ENCODE data around the gene HOXB8. TPM values are rescaled to one million over a fixed set of nuclear protein-coding genes. Genes with fewer than 3 reads are reported as not detected.
A peak's percentile ranks its signal among the peaks of the same experiment; 100 is the strongest.

HOXB8 gene
- total and polyA plus RNA-seq, 2 experiments from 2014 or later, result 0.31 to 0.57 TPM

DNA sequence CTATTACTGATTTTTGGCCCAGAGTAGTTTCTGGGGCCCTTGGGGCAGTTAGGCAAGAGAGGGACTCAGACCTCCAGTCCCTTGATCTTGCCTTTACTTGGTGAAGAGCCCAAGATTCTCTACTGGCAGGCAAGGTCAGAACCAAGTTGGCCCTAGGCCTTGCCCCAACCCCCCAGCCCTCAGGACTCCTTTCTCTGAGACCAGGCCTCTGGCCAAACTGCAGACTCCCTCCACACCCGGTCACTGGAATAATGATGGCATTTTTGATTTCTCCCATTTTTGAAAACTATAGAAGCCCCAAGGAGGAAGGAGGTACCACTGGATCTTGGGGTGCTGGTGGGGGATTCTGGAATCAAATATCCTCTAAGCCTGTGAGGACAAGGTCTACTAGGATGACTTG is 29.1 kb upstream of the HOXB8 start:
- 73% methylated on average over 1 of the region's 1 CpG for WGBS (ENCODE audit: low lambda C conversion rate, missing lambda C conversion rate)
- Histone ChIP-seq H2AFZ (no peak overlapping the region), H3K4me1 (ENCODE audit: insufficient read depth) (no peaks in the 10 kb centered on the region), H3K4me2 (no peak overlapping the region), H3K27ac (no peak overlapping the region), H3K4me3 (no peak overlapping the region), H3K36me3 (replicated peaks; ENCODE audit: insufficient read depth, low read depth) (no peaks in the 10 kb centered on the region), H3K79me2 (no peaks in the 10 kb centered on the region), H4K20me1 (ENCODE audit: insufficient read depth, poor library complexity, severe bottlenecking) (no peaks in the 10 kb centered on the region), H3K9me2 (replicated peaks; ENCODE audit: insufficient read depth) (no peaks in the 10 kb centered on the region), H3K9me3 (ENCODE audit: low read depth) (no peaks in the 10 kb centered on the region), H3K27me3 (peaks cover 99% of the 10 kb centered on the region)
- TF ChIP-seq EZH2 (IDR thresholded peaks at IDR 0.05; ENCODE audit: borderline replicate concordance) (no peak), EZH2phosphoT487 (IDR thresholded peaks at IDR 0.05; ENCODE audit: low read depth, severe bottlenecking, unreplicated experiment) (no peak)
- TF ChIP-seq, protein P1, sequence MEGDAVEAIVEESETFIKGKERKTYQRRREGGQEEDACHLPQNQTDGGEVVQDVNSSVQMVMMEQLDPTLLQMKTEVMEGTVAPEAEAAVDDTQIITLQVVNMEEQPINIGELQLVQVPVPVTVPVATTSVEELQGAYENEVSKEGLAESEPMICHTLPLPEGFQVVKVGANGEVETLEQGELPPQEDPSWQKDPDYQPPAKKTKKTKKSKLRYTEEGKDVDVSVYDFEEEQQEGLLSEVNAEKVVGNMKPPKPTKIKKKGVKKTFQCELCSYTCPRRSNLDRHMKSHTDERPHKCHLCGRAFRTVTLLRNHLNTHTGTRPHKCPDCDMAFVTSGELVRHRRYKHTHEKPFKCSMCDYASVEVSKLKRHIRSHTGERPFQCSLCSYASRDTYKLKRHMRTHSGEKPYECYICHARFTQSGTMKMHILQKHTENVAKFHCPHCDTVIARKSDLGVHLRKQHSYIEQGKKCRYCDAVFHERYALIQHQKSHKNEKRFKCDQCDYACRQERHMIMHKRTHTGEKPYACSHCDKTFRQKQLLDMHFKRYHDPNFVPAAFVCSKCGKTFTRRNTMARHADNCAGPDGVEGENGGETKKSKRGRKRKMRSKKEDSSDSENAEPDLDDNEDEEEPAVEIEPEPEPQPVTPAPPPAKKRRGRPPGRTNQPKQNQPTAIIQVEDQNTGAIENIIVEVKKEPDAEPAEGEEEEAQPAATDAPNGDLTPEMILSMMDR (IDR thresholded peaks at IDR 0.05; ENCODE audit: poor library complexity), result no peak
- no peak for DNase-seq (ENCODE audit: low spot score)

DNA sequence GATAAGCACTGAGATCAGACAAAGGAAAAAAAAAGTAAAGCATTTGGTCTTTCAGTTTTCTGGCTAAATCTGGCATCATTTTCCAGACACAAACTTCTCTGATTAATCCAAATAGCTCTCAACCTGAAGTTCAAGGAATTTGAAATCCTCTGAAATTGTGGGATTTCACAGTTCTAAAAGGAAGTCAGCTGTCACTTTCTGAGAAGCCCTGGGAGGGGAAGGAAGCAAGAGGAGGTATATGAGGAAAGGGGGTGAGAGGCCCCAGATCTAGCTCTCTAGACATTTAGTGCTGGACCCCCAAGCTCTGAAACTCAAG is 28.6 kb upstream of the HOXB8 start:
- Histone ChIP-seq H3K9me3 (ENCODE audit: low read depth) (no peaks in the 10 kb centered on the region), H3K4me3 (no peak overlapping the region), H3K27ac (no peak overlapping the region), H3K27me3 (peaks cover 99% of the 10 kb centered on the region), H3K9me2 (replicated peaks; ENCODE audit: insufficient read depth) (no peaks in the 10 kb centered on the region), H3K4me1 (ENCODE audit: insufficient read depth) (no peaks in the 10 kb centered on the region), H3K36me3 (replicated peaks; ENCODE audit: insufficient read depth, low read depth) (no peaks in the 10 kb centered on the region), H2AFZ (no peak overlapping the region), H3K79me2 (no peaks in the 10 kb centered on the region), H4K20me1 (ENCODE audit: insufficient read depth, poor library complexity, severe bottlenecking) (no peaks in the 10 kb centered on the region), H3K4me2 (no peak overlapping the region)
- DNase-seq (ENCODE audit: low spot score), result no peak
- TF ChIP-seq, protein P1 (IDR thresholded peaks at IDR 0.05; ENCODE audit: poor library complexity), result no peak
- TF ChIP-seq EZH2phosphoT487 (IDR thresholded peaks at IDR 0.05; ENCODE audit: low read depth, severe bottlenecking, unreplicated experiment) (no peak), EZH2 (IDR thresholded peaks at IDR 0.05; ENCODE audit: borderline replicate concordance) (no peak)

DNA sequence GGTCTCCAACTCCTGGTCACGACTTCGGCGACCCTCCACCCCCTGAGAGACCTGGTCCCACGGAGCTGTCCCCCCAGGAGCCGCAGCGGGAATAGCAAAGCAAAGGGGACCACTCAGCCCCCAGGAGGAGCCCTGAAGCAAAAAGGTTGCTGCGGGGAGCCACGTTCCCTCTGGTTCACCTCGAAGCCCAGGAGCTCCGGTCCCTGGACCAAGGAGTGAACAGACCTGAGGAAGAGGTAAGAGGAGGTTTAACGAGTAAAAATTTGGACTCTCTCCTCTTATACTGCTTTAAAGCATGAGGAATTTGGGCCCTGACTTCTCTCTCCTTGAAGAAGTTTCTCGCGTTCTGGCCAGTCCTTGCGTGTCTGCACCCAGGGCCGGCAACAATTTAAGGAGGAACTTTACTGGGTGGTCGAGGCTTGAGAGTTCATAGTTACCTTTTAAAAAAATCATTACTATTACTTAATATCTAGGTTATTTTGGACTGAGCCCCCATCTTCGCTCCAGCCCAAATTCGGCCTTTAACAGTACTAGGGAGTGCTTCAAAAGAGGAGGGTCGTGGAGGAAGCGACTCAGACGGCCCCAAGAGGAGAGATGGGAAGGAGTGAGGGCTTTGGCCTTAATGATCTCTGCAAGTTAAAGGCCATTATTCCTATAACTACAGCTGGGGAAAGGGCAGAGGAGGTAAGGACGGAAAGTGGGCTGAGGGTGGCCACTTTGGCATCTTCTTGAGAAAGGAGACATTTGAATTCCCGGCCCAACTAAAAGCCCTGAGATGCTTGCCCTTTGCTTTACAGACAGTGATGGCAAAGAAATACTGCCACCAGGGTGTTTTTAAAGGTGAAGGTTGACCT is 28.0 kb upstream of the HOXB8 start:
- Histone ChIP-seq H3K9me3 (ENCODE audit: low read depth) (no peaks in the 10 kb centered on the region), H3K4me3 (no peak overlapping the region), H3K27me3 (peaks cover 99% of the 10 kb centered on the region), H3K4me2 (no peak overlapping the region), H3K27ac (no peak overlapping the region), H3K9me2 (replicated peaks; ENCODE audit: insufficient read depth) (no peaks in the 10 kb centered on the region), H3K36me3 (replicated peaks; ENCODE audit: insufficient read depth, low read depth) (no peaks in the 10 kb centered on the region), H3K79me2 (no peaks in the 10 kb centered on the region), H4K20me1 (ENCODE audit: insufficient read depth, poor library complexity, severe bottlenecking) (no peaks in the 10 kb centered on the region), H3K4me1 (ENCODE audit: insufficient read depth) (no peaks in the 10 kb centered on the region), H2AFZ (no peak overlapping the region)
- 33% methylated on average over 23 of the region's 23 CpGs for WGBS (ENCODE audit: low lambda C conversion rate, missing lambda C conversion rate)
- no peak for DNase-seq (ENCODE audit: low spot score)
- TF ChIP-seq, protein P1 (IDR thresholded peaks at IDR 0.05; ENCODE audit: poor library complexity), result no peak
- peak; percentile 4 for TF ChIP-seq EZH2 (IDR thresholded peaks at IDR 0.05; ENCODE audit: borderline replicate concordance)
- no peak for TF ChIP-seq EZH2phosphoT487 (IDR thresholded peaks at IDR 0.05; ENCODE audit: low read depth, severe bottlenecking, unreplicated experiment)

Measured in hepatocyte (in vitro differentiated cells).